Body of pancreas (tissue), 4 donors: Measurements from ENCODE around the gene TM2D3. TPM values are rescaled to one million over a fixed set of nuclear protein-coding genes. Genes with fewer than 3 reads are reported as not detected.

ENCODE experiments used
- ATAC-seq: fragments of 150-250 bp; one replicate; pipeline ENCODE4 v1.9.1; 2016
- DNase-seq, 4 donors: peaks; one replicate each; pipeline ENCODE4 v3.0.0-alpha.2; 2019
- H3K27ac ChIP-seq, 4 donors: fragments of 200-600 bp; sonication (generic); 1 replicate in 3 of 4; 2 replicates in 1 of 4; pipeline versions ENCODE4 v1.5.1 to v1.6.1; 2016 to 2019; ENCODE audit warnings: mild to moderate bottlenecking in 1 of 4, mixed read lengths in 1 of 4, moderate library complexity in 1 of 4
- H3K27me3 ChIP-seq, 2 donors: fragments of 200-600 bp; sonication (generic); one replicate each; pipeline ENCODE4 v1.6.0; 2016; ENCODE audit warnings: mild to moderate bottlenecking in 1 of 2
- H3K36me3 ChIP-seq, 2 donors: fragments of 200-600 bp; sonication (generic); replicated peaks in 1 of 2; 2 replicates each; pipeline ENCODE4 v1.5.1; 2016; ENCODE audit warnings: low read depth in 2 of 2; ENCODE audit not compliant: insufficient read depth in 1 of 2
- H3K4me1 ChIP-seq: fragments of 200-600 bp; sonication (generic); one replicate; pipeline ENCODE4 v1.6.0; 2016
- H3K4me3 ChIP-seq, 2 donors: fragments of 200-600 bp; sonication (generic); 1 replicate in 1 of 2; 2 replicates in 1 of 2; pipeline ENCODE4 v1.5.1; 2016 to 2019
- H3K9me3 ChIP-seq, 3 donors: fragments of 200-600 bp; sonication (generic); 1 replicate in 2 of 3; 2 replicates in 1 of 3; pipeline ENCODE4 v1.5.1; 2016
- POLR2A ChIP-seq, 3 donors: fragments of 450-650 bp; IDR thresholded peaks; one replicate each; pipeline ENCODE4 v1.6.1; 2016; ENCODE audit warnings: antibody characterized with exemption in 3 of 3, mild to moderate bottlenecking in 2 of 3
- WGBS, 2 donors: methylation state at CpG; one replicate each; pipeline ENCODE4 v1.1.5; 2017; 5-methylcytosine and 5-hydroxymethylcytosine counted together
- intact Hi-C: fragments of 100-400 bp; cut with DNase I; formaldehyde crosslinking; loops from one replicate; pipeline ENCODE4 v1.15.1; 2023
- small RNA-seq: library from RNA; depleted of rRNA; stranded (forward); fragments of <200 nt; gene quantifications from one replicate; pipeline ENCODE3, GENCODE V24; 2016
- total RNA-seq, 2 donors: library from RNA; depleted of rRNA; stranded (reverse); fragments of >200 nt; gene quantifications; one replicate each; pipeline ENCODE4 v1.1.0, GENCODE V29; 2016
- TF ChIP-seq, protein P1 (sequence below), 7 experiments: fragments of 450-650 bp in 4 of 7; fragments of 200-600 bp in 3 of 7; sonication (generic) in 3 of 7; IDR thresholded peaks; one replicate each; pipeline ENCODE4 v1.5.1; 2016 to 2019; ENCODE audit warnings: antibody characterized with exemption in 7 of 7

Gene TM2D3
- total RNA-seq, 2 donors from 2014 or later, result 28.3 to 30.9 TPM

DNA sequence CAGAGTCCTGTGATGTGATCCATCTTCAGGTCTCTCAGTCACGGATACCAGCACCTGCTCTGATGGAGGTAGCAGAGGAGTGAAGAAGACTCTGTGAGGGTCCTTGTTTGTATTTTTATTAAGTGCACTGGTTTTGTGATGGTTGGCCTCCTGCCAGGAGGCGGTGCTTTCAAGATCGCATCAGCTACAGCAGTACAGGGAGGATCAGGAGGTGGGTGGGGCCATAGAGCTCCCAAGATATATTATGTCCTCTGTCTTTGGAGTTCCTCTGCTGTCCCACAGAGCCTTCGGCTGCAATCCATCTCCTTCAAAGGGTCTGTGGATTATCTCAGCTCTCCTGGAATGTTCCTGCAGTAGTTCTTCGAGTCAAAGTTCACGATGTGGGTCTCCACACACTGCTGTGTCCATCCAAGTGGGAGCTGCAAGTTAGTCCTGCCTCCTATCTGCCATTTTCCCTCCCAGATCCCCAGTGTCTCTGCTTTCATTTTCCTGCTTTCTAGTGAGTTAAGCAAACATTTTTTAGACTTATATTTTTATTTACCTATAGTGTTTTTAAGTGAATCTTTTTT lies 54.7 kb downstream of the TM2D3 start:
- Histone ChIP-seq H3K4me3 (no peak overlapping the region), H3K27me3 (no peaks in the 10 kb centered on the region), H3K36me3 (no peaks in the 10 kb centered on the region), H3K27ac (no peak overlapping the region), H3K4me1 (no peaks in the 10 kb centered on the region), H3K9me3 (peaks cover 0 to 6% (median 0%) of the 10 kb centered on the region in 3 donors)
- TF ChIP-seq, protein P1, sequence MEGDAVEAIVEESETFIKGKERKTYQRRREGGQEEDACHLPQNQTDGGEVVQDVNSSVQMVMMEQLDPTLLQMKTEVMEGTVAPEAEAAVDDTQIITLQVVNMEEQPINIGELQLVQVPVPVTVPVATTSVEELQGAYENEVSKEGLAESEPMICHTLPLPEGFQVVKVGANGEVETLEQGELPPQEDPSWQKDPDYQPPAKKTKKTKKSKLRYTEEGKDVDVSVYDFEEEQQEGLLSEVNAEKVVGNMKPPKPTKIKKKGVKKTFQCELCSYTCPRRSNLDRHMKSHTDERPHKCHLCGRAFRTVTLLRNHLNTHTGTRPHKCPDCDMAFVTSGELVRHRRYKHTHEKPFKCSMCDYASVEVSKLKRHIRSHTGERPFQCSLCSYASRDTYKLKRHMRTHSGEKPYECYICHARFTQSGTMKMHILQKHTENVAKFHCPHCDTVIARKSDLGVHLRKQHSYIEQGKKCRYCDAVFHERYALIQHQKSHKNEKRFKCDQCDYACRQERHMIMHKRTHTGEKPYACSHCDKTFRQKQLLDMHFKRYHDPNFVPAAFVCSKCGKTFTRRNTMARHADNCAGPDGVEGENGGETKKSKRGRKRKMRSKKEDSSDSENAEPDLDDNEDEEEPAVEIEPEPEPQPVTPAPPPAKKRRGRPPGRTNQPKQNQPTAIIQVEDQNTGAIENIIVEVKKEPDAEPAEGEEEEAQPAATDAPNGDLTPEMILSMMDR (IDR thresholded peaks at IDR 0.05), result no peak
- no peak for TF ChIP-seq POLR2A (IDR thresholded peaks at IDR 0.05)
- 52 to 69% methylated on average over 6 of the region's 6 CpGs for WGBS, 2 donors
- intact Hi-C loops, result no loop called here
- no peak for ATAC-seq
- no peak for DNase-seq

DNA sequence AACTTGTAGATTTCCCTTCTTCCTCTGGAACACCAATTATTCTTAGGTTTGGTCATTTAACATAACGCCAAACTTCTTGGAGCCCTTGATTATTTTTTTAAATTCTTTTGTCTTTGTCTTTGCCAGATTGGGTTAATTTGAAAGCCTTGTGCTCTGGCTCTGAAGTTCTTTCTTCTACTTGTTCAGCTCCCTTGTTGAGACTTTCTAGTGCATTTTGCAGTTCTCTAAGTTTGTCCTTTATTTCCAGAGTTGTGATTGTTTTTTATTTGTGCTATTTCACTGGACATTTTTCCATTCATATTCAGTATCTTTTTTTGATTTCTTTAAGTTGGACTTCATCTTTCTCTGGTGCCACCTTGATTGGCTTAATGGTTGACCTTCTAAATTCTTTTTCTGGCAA lies 55.5 kb downstream of the TM2D3 start:
- Histone ChIP-seq H3K27me3 (no peaks in the 10 kb centered on the region), H3K36me3 (no peaks in the 10 kb centered on the region), H3K9me3 (peaks cover 0 to 6% (median 0%) of the 10 kb centered on the region in 3 donors), H3K27ac (no peak overlapping the region), H3K4me3 (no peak overlapping the region), H3K4me1 (no peaks in the 10 kb centered on the region)
- TF ChIP-seq, protein P1 (IDR thresholded peaks at IDR 0.05), result no peak
- TF ChIP-seq POLR2A (IDR thresholded peaks at IDR 0.05), result no peak
- ATAC-seq (no peak), DNase-seq (no peak)
- 79 to 83% methylated on average over 1 of the region's 1 CpG for WGBS, 2 donors
- intact Hi-C loops, result no loop called here

Small RNAs within 50 kb of the gene (small RNA-seq; reads per million reads assigned to genes)
- gene RNU6-807P, result not detected

Other genes starting within 250 kb of the TM2D3 start
- 10 to 100 TPM in 1 of 2 donors, 1 to 10 TPM in 1; 8.9 to 10.1 TPM for gene PCSK6, start 162.7 kb downstream of the TM2D3 start, total RNA-seq
- 10 to 100 TPM; 15.0 to 70.5 TPM for gene TARS3, start 72.1 kb upstream of the TM2D3 start, total RNA-seq
- gene OR4F6, start 151.1 kb upstream of the TM2D3 start, total RNA-seq, result not detected
- gene OR4F15, start 159.8 kb upstream of the TM2D3 start, total RNA-seq, result not detected